Stimulated activated CD8-positive, alpha-beta memory T cell treated with anti-CD3 and anti-CD28 coated beads, Interleukin-7, amount 100 ng/mL, for 4 hours (primary cell): ENCODE results near the gene LTK.

Experiments used
- DNase-seq, 2 donors: peaks; one replicate each; pipeline ENCODE4 v3.0.0-alpha.2; 2020; ENCODE audit warnings: low read depth in 2 of 2

The LTK gene

DNA sequence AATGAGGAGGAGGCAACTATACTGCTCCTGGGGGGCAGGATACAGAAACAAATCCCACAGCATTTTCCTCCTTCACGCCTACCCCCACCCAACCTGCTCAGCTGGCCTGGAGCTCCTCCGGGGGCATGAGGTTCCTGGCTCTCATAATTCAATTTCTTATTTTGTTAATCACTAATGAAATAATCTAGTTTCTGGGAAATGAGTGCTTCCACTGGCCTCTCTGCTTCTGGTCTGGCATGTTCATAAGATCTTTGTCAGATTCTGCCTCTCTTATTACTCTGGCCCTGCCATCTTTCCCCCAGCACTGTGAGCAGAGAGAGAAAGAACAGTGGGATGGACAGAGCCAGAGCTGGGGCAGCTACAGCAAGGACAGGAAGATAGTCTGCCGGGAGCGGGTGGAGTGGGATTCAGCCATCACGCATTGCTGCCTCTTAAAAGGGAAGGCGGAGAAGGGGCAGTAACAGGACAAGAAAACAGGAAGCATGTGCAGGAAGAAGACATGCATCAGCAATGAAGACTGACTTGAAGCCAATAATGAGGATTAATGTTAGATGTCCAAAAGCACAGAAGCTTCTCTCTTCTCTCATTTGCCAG, 16.8 kb upstream of the LTK start:
- no peak for DNase-seq

DNA sequence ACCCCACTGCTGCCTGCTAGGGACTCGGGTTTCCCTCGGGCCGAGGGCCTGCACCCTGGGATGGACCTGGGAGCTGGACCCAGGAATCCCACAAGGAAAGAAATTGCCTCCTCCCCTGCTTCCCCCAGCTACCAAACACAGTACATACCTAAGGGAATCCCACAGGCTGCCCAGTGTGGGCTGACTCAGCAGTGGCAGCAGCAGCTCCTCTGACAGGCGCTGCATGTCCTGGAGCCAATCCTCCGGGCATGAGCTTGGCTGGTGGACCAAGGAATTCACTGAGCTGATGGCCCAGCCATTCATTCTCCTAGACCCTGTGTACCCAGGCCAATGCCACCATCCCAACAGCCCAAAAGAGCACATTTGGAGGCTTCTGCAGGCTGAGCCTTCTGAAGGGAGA, 9.5 kb upstream of the LTK start:
- DNase-seq, result no peak

DNA sequence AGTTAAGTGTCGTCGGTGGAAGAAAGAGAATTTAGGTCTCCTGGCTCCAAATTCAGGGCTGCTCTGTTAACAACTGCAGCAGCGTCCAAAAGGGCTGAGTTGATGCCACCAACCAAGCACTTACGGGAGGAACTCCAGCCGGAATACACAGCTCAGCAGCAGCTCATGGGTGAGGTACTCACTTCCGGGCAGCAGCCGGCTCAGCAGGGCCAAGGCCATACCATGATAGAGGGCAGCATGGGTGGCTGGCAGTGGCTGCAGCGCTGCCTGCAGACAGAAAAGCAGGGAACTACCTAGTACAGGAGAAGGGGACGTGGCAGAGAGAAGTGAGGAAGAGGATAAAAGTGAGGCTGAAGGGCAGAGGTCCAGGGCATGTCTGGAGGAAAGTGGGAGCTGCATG, 8.0 kb upstream of the LTK start:
- DNase-seq, result no peak

DNA sequence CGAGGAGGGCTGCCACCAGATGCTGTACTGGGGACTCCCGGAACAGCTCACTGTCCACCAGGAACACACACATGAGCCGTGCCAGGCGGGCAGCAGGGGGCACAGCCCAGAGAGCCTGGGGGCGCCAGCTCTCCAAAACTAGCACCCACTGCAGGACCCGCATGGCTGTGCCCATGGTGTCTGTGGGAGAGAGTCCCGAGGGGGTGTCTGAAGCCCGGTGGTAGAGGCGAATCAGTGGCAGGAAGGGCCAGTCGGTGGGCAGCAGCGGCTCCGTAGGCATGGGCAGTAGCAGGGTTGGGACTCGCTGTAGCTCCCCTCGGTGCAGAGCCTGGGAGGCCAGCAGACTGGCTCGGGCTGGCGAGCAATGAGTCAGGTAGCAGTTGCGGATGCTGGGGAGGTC, 7.0 kb upstream of the LTK start:
- no peak for DNase-seq

DNA sequence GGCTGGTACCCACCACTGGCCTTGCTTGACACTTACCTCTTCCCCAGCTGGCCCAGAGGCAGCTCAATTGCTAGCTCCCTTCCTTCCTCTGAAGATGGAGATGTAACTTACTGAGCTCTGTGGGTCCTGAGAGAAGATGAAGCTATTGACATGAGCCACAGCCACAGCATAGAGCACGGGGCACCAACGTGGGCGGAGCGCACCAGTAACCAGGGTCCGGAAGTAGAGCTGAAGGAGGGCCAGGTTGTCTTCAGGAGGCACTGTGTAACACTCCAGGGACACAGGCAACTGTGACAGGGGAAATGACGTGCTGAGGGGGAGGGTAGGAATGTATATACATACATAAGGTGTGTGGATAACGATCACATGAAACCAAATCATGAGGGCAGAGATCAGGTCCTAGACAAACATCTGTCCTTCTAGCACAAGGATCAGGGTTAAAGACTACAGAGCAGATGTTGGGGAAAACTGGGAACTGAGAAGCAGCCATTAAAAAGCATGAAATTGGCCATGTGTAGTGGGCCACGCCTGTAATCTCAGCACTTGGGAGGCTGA, 4.3 kb upstream of the LTK start:
- DNase-seq, result no peak

DNA sequence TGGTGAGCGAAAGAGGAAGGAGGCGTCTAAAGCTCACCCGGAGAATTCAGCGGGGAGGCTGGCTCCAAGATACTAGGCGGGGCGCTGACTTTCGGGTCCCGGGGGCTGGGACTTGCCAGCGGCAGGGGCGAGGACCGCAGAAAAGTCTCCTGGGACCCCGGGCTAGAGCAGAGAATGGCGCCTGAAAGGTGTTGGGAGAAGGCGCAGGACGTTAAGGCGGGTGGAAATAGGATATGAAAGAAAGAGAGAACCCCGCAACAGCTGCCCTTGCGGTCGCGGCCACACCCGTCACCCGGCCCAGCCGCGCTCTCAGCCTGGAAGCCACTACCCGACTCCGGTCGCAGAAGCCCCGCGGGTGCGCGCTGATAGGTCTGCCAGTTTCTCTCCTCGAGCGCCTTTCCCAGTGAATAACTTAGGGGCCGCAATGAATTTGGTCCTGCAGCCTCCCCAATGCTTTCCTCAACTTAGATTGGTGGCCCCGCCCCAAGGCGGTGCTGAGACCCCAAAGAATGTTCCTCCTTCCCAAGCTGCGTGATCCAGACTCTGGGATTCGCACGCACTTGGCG, 604 bp downstream of the LTK start:
- DNase-seq, result no peak

DNA sequence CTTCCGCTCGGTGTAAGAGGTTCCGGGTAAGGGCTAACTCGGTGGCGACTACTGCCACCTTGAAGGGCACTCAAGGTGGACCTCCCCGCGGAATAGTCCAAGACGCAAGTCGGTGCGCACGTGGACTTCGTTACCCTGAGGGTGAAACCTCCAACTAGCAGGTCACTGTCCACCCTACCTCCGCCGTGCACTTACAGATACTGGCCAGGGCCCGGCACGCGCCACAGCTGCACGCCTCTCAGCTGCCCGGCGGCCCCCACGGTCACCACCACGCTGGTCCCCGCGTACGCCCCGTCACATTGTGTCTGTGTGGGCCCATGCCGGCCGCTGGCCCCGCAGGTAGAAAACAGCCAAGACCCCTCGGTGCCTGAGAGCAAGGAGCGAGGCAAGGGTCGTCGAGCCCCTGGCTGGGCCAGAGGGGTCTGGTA, 1.1 kb downstream of the LTK start:
- no peak for DNase-seq

DNA sequence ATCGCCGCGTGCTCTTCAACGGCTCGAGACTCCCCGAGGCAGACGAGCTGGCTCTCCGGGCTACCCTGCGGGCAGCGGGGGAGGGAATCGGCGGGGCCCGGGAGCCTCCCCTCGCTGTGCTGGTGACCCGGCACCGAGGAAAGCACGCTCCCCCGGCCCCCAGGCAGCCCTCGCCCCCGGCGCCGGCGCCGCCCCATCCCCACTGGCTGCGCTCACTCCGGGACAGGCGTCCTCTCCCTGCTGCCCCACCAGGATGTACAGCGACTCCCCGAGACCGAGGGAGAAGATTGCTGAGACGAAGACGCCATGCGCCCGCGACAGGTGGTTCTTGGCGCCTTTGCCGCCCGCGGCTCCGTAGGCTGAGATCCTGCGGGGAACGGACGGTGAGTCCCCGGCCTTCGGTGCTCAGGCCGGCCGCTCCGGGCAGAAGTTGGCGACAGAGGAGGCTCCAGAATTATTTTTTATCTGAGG, 1.7 kb downstream of the LTK start:
- DNase-seq, result no peak

DNA sequence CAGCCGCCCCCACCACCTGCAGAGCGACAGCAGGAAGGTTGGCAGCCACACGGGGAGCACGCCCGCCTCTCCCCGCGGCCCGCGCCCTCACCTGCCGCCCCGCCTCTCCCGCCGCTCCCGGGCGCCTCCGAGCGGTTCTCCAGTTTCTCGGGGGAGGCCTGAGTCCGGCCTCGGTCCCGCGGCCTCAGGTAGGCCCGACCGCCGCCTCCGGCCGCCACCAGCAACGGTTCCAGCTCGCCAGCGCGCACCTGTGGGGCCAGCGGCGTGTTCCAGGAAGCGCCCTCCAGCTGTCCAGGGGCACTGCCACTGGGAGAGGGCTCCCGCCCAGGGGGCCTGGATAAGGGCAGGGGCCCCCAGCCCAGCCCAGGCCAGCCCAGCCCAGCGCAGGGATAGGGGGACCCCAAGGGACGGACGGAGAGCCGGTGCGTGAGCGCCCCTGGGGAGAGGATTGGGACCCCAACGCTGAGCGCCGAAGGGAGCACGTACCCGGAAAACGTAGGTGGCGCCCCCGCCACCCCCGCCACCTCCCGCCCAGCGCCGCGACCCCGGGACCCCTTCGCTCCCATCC, 2.2 kb downstream of the LTK start:
- DNase-seq, result no peak

DNA sequence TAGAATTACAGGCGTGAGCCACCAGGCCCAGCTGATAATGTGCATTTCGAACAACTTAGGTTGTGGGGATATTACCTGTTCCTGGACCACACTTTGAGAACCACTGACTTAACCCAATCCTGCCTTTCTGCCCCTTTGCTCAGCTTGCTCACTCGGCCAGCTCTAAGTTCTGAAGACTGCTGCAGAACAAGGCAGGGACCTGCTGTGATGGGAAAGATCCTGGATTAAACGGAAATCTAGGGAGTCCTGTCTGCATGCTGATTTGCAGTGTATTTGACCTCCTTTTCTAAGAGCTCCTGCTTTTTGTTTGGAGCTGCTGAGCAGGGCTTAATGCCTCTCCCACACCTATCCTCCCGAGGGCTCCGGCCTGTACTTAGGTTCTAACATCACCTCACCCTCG, 2.9 kb downstream of the LTK start:
- DNase-seq, result no peak

DNA sequence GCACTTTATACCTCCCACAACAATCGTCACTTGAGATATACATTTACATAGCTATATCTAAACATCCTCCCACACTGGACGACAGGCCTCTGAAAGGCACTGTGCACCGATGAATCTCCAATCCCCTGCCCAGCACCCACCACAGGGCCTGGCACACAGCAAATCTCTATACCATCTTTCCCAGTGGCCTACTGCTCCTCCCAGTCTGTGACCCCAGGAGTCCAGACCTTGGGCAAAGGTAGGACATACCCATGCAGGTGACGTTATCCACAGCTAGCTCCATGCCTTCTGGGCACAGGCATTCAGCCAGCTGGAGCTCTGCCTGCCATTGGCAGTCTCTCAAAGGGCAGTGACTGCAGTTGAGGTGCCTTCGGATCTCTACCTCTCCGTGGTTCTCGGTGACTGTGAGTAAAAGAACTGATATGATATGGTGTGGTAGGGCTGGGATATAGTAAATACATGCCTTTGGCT, 5.8 kb downstream of the LTK start:
- no peak for DNase-seq

DNA sequence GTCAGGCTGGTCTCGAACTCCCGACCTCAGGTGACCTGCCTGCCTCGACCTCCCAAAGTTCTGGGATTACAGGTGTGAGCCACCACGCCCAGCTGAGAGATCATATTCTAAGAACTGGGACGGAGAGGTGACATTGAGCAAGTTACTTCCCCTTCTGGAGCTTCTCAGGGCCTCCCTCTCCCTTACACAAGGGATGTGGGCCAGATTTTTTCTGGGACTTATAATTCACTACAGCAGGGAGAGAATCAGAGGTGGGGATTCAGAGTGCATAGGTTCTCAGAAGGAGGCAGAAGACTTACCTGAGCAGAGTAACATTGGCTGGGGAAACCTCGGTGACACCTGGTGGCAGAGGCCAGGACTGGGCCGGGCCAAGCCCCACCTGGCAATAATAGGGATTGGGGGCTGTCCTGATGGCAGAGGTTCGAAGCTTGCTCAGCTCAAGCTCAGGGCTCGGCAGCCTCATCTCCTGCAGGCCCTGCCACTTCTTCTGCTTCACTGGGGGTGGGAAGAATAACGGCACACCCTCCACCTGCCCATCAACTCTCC, 6.8 kb downstream of the LTK start:
- no peak for DNase-seq

DNA sequence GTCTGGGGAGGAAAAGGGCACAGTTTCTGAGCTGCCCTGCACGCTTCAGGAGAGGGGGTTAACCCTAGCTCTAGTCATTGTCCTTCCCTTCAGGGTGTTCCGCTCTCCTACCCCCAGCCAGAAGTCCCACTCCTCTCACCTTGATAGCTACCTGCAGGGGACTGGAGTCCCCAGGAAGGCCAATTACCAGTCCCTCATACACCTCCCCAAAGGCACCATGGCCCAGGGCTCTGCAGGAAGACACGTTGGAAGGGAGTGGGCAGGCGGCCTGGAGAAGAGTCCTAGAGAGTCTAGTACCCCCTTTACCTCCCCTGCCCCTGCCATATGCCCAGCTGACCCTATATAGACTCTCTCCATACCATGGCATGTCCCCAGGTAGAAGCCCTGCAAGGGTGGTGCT, 7.9 kb downstream of the LTK start:
- no peak for DNase-seq

DNA sequence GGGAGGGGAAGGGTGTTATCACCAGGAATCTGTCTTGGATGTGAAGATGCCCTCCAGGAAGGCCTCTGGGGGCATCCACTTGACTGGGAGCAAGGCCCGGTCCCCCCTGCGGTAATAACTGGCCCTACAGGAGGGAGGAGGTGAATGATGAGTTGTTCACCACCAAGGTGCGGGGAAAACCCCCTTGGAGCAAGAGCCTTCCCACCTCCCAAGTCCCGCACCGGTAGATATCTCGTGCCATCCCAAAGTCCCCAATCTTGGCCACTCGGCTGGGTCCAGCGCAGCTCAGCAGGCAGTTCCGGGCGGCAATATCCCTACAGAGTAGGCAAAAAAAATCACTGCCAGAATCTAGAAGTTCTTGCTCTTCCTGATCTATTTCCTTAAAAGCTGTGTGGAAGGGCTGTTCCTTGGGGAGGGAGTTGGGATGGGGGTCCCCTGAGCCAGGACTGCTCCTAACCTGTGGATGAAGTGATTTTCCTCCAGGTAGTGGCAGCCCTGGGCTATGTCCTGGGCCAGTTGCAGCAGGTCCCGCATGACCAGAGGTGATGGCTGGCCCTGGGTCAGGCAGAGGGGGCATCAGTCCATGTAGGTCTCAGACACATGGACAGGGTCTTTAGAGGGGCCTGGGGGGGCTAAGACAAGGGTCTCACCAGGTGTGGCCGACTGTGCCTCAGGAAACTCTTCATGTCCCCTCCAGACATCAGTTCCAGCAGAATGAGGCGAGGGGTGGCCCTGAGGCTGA, 8.7 kb downstream of the LTK start:
- no peak for DNase-seq

DNA sequence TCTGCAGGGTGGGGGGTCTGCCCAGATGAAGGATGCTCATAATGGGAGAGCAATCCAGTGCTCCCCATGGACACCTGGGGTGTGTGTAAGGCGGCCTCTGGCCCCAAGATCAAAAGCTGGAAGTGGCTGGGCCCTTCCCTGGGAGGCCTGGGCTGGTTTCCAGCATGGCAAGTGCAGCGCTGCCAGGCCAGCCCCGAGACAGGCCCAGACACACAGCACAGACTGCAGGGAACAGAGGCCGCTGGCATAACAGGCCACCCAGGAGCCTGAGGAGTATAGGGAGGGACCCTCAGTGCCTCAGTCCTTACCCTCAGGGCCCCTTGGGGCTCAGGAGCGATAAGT, 10.0 kb downstream of the LTK start:
- no peak for DNase-seq

DNA sequence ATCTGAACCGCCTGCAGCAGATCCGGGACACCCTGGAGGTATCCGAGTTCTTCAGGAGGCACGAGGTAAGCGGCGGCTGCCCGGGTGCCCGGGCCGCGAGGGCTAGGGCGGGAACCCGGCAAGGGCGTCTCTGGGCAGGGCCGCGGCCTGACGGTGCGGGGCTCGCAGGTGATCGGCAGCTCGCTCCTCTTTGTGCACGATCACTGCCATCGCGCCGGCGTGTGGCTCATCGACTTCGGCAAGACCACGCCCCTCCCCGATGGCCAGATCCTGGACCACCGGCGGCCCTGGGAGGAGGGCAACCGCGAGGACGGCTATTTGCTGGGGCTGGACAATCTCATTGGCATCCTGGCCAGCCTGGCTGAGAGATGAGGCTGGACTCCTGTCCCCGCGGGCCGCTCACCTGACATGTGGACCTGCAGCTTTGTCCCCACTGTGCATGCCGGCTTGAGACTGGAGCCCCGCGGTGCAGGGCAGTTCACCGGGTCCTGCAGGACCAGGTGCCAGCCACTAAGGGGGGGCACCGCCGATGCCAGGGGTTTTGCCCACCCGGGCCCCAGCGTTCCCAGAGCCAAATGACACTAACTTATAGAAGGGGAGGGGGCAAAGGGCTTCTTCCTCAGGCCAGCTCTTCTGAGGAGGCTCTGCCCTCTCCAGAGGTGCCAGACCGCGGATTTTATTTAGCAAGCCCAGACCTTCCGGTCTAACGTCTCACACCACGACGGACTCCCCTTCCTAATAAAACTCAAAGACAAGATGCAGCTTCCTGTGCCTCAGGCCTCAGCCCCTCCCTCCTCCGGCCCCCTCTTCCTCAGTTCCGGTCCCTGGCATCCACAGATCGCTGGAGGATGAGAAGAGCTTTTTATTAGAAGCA, 10.6 kb downstream of the LTK start:
- no peak for DNase-seq

DNA sequence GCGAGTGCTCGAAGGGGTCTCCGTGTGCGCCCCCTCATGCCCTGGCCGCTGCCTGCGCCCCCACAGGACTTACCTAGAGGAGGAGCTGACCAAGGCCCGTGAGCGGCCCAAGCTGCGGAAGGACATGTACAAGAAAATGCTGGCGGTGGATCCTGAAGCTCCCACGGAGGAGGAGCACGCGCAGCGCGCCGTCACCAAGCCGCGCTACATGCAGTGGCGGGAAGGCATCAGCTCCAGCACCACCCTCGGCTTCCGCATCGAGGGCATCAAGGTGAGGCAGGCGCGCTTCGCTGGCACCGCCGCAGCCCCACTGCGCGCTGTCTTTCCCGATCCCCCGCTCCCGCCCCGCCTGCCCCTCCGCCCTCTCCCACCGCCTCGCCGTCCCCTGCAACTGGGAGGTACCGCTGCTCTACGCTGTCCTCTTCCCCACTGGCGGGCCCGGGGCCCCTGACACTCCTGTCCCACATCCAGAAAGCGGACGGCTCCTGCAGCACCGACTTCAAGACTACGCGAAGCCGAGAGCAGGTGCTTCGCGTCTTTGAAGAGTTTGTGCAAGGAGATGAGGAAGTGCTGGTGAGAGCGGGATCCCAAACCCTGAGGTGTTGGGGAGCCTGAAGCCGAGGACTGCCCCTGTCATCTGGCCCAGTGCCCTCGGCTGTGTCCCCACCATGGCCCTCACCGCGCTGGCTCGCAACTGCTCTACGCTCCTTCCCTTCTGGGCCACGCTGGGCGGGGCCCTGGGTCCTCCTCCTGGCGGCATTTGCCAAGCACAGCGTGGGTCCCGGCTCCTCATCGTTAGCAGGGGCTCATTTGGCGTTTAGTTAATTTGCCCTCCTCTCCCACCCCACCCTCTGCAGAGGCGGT, 11.5 kb downstream of the LTK start:
- DNase-seq, result no peak

DNA sequence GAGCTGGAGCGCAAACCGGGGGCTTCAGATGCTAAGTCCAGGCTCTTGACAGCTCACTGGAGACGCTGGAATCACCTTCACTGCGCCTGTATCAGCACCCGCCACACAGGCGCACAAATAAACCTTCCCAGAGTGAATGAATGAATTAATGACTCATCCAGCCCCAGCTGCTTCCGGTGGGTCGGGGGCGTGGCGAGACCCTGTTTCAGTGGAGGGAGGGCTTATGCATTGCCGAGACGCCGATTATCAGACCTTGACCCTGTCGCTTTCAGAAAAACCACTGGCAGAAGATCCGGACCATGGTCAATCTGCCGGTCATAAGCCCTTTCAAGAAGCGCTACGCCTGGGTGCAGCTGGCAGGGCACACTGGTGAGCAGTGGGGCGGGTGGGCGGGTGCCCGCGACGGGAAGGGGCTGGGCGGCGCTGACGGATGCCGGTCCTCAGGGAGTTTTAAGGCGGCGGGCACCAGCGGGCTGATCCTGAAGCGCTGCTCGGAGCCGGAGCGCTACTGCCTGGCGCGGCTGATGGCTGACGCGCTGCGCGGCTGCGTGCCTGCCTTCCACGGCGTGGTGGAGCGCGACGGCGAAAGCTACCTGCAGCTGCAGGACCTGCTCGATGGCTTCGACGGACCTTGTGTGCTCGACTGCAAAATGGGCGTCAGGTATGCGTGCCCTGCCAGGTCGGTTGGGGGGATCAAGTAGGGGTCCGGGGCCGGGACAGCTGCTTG, 12.3 kb downstream of the LTK start:
- DNase-seq, result no peak

DNA sequence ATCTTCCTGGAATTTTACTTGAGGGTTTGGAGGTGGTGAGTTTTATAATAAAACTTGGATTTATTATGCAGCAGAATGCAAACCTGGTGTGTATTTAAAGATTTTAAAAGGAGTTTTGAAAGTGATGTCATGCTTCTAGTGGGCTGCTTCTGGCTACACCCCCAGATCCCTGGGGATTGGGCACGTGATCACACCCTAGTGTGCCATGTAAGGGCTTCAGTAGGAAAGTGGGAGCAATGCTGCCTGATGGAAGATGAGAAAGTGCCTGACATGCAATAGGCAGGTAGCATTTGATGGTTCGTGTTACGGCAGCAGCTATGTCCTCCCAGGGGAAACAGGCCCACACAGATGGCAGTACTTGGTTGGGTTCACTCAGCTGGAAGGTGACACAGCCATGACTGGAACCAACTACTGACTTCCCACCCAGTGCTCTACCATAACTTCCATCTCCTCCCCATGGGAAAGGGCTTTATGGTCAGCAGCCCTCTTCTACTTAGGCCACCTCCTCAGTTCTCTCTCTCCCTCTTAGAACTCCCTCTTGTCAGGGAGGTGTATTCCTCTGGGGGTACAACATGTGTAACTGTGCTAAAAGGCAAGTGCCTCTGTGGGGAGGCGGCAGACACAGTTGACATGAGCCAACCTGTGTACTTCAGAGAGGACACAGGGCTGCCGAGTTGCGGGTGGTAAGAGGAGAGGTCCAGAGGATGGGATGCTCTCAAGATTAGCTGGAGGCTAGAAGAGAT, 14.3 kb downstream of the LTK start:
- DNase-seq, result no peak
